ENCODE measurements around the gene ZBTB32.

The ZBTB32 gene

GRCh38 chr19:35731353-35731752 is 27.0 kb downstream of the ZBTB32 start:
- Histone ChIP-seq H3K9me3 (ENCODE audit: control insufficient read depth, insufficient read depth, low read length) (no peaks in the 10 kb centered on the region), H3K27me3 (ENCODE audit: control insufficient read depth, insufficient read depth, low read length) (no peaks in the 10 kb centered on the region), H3K4me1 (ENCODE audit: control insufficient read depth, insufficient read depth, low read length) (no peaks in the 10 kb centered on the region), H3K27ac (ENCODE audit: low read depth, low read length) (no peak overlapping the region), H3K9ac (ENCODE audit: low read depth, low read length) (no peak overlapping the region), H3K36me3 (ENCODE audit: control insufficient read depth, insufficient read depth, low read length) (peaks cover 94% of the 10 kb centered on the region), H3K4me3 (ENCODE audit: low read depth, low read length) (no peak overlapping the region)

- Histone ChIP-seq H3K4me1 (ENCODE audit: control insufficient read depth, insufficient read depth, low read length) (no peaks in the 10 kb centered on the region), H3K27me3 (ENCODE audit: control insufficient read depth, insufficient read depth, low read length) (no peaks in the 10 kb centered on the region), H3K36me3 (ENCODE audit: control insufficient read depth, insufficient read depth, low read length) (peaks cover 96% of the 10 kb centered on the region), H3K27ac (ENCODE audit: low read depth, low read length) (no peak overlapping the region), H3K9me3 (ENCODE audit: control insufficient read depth, insufficient read depth, low read length) (no peaks in the 10 kb centered on the region), H3K9ac (ENCODE audit: low read depth, low read length) (no peak overlapping the region), H3K4me3 (ENCODE audit: low read depth, low read length) (no peak overlapping the region)
Observed at GRCh38 chr19:35731779-35732405, 27.5 kb downstream of the ZBTB32 start.

DNA sequence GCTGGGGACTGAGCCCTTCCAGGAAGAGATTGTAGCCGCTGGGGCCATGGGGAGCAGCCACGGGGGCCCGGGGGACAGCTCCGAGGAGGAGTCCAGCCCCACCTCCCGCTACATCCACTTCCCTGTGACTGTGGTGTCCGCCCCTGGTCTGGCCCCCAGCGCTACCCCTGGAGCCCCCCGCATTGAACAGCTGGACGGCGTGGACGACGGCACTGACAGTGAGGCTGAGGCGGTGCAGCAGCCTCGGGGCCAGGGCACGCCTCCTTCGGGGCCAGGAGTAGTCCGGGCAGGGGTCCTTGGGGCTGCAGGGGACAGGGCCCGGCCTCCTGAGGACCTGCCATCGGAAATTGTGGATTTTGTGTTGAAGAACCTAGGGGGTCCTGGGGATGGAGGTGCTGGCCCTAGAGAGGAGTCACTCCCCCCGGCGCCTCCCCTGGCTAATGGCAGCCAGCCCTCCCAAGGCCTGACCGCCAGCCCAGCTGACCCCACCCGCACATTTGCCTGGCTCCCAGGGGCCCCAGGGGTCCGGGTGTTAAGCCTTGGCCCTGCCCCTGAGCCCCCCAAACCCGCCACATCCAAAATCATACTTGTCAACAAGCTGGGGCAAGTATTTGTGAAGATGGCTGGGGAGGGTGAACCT is 28.3 kb downstream of the ZBTB32 start:
- H3K27me3 ChIP-seq (ENCODE audit: control insufficient read depth, insufficient read depth, low read length): no peaks in the 10 kb centered on the region
- no peak overlapping the region for H3K27ac ChIP-seq (ENCODE audit: low read depth, low read length)
- H3K4me3 ChIP-seq (ENCODE audit: low read depth, low read length): no peak overlapping the region
- H3K36me3 ChIP-seq (ENCODE audit: control insufficient read depth, insufficient read depth, low read length): peaks cover 96% of the 10 kb centered on the region
- H3K9ac ChIP-seq (ENCODE audit: low read depth, low read length): no peak overlapping the region
- H3K9me3 ChIP-seq (ENCODE audit: control insufficient read depth, insufficient read depth, low read length): no peaks in the 10 kb centered on the region
- no peaks in the 10 kb centered on the region for H3K4me1 ChIP-seq (ENCODE audit: control insufficient read depth, insufficient read depth, low read length)

DNA sequence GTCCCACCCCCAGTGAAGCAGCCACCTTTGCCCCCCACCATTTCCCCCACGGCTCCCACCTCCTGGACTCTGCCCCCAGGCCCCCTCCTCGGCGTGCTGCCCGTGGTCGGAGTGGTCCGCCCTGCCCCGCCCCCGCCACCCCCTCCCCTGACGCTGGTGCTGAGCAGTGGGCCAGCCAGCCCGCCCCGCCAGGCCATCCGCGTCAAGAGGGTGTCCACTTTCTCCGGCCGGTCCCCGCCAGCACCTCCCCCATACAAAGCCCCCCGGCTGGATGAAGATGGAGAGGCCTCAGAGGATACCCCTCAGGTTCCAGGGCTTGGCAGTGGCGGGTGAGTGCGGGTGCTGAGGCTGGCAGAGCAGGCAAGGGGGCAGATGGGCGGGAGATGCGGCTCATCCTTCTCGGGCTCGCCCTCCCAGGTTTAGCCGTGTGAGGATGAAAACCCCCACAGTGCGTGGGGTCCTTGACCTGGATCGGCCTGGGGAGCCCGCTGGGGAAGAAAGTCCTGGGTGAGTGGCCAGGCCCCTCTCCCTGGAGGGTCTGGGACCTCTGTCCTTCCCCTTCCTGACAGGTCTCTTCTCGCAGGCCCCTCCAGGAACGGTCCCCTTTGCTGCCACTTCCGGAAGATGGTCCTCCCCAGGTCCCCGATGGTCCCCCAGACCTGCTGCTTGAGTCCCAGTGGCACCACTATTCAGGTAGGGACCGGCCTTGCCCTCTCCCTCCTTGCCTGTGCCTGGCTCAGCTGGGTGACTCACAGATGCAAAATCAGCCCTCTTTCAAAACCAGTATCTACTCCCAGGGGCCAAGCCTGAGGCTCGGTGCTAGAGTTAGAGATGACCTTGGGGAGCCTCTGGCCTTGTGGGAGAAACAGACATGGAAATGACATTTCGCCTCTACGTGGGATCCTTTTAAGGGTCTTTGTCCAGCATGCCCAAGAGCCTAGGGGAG is 29.1 kb downstream of the ZBTB32 start:
- H3K36me3 ChIP-seq (ENCODE audit: control insufficient read depth, insufficient read depth, low read length): peaks cover 96% of the 10 kb centered on the region
- no peaks in the 10 kb centered on the region for H3K4me1 ChIP-seq (ENCODE audit: control insufficient read depth, insufficient read depth, low read length)
- H3K27ac ChIP-seq (ENCODE audit: low read depth, low read length): no peak overlapping the region
- H3K4me3 ChIP-seq (ENCODE audit: low read depth, low read length): no peak overlapping the region
- H3K27me3 ChIP-seq (ENCODE audit: control insufficient read depth, insufficient read depth, low read length): no peaks in the 10 kb centered on the region
- no peaks in the 10 kb centered on the region for H3K9me3 ChIP-seq (ENCODE audit: control insufficient read depth, insufficient read depth, low read length)
- no peak overlapping the region for H3K9ac ChIP-seq (ENCODE audit: low read depth, low read length)

GRCh38 chr19:35734273-35734672 is 29.9 kb downstream of the ZBTB32 start:
- H3K36me3 ChIP-seq (ENCODE audit: control insufficient read depth, insufficient read depth, low read length): peaks cover 96% of the 10 kb centered on the region

DNA sequence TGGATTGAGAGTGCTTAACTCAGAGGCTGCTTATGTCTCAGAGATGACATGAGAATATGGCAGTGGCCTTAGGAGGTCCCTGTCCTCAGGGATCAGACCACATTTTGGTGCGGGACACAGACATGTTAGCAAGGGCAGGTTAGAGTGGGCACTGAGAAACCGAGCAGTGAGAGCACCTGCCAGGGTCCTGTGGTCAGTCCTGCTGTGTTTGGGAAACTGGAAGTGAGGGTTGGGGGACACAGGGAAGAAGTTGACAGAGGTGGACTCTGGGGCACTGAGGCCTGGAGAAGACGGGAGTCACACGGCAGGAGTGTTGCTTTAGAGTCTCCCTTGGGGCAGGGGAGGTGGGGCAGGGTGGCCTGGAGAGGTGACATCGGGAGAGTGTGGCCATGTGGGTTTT is 30.5 kb downstream of the ZBTB32 start:
- no peak overlapping the region for H3K27ac ChIP-seq (ENCODE audit: low read depth, low read length)
- H3K4me3 ChIP-seq (ENCODE audit: low read depth, low read length): no peak overlapping the region
- H3K27me3 ChIP-seq (ENCODE audit: control insufficient read depth, insufficient read depth, low read length): no peaks in the 10 kb centered on the region
- H3K36me3 ChIP-seq (ENCODE audit: control insufficient read depth, insufficient read depth, low read length): peaks cover 90% of the 10 kb centered on the region
- no peak overlapping the region for H3K9ac ChIP-seq (ENCODE audit: low read depth, low read length)
- H3K4me1 ChIP-seq (ENCODE audit: control insufficient read depth, insufficient read depth, low read length): no peaks in the 10 kb centered on the region
- H3K9me3 ChIP-seq (ENCODE audit: control insufficient read depth, insufficient read depth, low read length): no peaks in the 10 kb centered on the region

More at GRCh38 chr19:35734273-35734672, 29.9 kb downstream of the ZBTB32 start:
- Histone ChIP-seq H3K4me1 (ENCODE audit: control insufficient read depth, insufficient read depth, low read length) (no peaks in the 10 kb centered on the region), H3K27me3 (ENCODE audit: control insufficient read depth, insufficient read depth, low read length) (no peaks in the 10 kb centered on the region), H3K27ac (ENCODE audit: low read depth, low read length) (no peak overlapping the region), H3K4me3 (ENCODE audit: low read depth, low read length) (no peak overlapping the region), H3K9ac (ENCODE audit: low read depth, low read length) (no peak overlapping the region), H3K9me3 (ENCODE audit: control insufficient read depth, insufficient read depth, low read length) (no peaks in the 10 kb centered on the region)

DNA sequence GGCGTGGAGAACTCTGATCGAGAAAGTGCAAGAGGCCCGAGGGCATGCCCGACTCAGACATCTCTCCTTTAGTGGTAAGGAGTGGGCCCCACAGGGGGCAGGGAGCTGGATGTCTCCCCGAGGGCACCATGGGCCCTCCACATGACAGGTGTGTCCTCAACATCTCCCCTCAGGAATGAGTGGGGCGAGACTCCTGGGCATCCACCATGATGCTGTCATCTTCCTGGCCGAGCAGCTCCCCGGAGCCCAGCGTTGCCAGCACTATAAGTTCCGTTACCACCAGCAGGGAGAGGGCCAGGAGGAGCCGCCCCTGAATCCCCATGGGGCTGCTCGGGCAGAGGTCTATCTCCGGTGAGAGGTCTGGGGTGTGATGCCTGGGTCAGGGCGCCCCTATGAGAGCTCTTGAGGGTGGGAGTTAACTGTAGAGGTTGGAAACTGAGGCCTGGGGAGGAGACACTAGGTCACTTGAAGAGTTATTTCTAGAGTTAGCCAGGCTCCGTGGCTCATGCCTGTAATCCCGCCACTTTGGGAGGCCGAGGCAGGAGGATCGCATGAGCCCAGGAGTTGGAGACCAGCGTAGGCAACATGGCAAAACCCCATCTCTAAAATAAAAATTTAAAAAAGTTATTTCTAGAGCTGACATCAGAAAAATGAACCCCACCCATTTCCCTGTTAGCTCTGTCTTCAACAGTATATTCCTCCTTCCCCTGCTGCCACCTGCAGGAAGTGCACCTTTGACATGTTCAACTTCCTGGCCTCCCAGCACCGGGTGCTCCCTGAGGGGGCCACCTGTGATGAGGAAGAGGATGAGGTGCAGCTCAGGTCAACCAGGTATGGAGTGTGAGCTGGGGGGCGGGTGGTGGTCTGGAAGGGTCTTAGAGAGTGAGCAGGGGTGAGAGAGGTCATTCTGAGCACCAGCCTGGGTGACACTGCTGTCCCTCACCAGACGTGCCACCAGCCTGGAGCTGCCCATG is 32.8 kb downstream of the ZBTB32 start:
- H3K27ac ChIP-seq (ENCODE audit: low read depth, low read length): no peak overlapping the region
- no peaks in the 10 kb centered on the region for H3K9me3 ChIP-seq (ENCODE audit: control insufficient read depth, insufficient read depth, low read length)
- H3K27me3 ChIP-seq (ENCODE audit: control insufficient read depth, insufficient read depth, low read length): no peaks in the 10 kb centered on the region
- H3K4me3 ChIP-seq (ENCODE audit: low read depth, low read length): no peak overlapping the region
- no peaks in the 10 kb centered on the region for H3K4me1 ChIP-seq (ENCODE audit: control insufficient read depth, insufficient read depth, low read length)
- no peak overlapping the region for H3K9ac ChIP-seq (ENCODE audit: low read depth, low read length)
- peaks cover 67% of the 10 kb centered on the region for H3K36me3 ChIP-seq (ENCODE audit: control insufficient read depth, insufficient read depth, low read length)

DNA sequence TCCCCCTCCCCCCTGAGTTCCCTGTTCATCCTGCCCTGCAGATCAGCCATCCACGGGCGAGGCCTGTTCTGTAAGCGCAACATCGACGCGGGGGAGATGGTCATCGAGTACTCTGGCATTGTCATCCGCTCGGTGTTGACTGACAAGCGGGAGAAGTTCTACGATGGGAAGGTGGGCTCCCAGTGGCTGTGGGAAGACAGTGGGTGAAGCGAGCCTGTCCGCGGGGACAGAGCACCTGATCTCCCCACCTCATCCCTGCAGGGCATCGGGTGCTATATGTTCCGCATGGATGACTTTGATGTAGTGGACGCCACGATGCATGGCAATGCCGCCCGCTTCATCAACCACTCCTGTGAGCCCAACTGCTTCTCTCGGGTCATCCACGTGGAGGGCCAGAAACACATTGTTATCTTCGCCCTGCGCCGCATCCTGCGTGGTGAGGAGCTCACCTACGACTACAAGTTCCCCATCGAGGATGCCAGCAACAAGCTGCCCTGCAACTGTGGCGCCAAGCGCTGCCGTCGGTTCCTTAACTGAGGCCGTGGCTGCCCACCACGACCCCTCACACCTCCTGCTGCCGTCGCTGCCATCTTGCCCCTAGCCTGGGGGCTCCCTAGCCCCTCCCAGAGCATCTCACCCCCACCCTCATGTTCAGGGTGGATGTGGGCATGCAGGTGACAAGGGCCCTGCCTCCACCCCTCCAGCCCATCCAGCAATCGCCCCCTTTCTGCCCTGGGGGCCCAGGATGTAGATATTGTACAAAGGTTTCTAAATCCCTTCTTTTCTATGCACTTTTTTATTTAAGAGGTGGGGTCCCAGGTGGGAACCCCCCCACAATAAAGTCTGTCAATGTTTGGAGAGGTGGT is 33.9 kb downstream of the ZBTB32 start:
- Histone ChIP-seq H3K4me3 (ENCODE audit: low read depth, low read length) (no peak overlapping the region), H3K36me3 (ENCODE audit: control insufficient read depth, insufficient read depth, low read length) (peaks cover 59% of the 10 kb centered on the region), H3K27ac (ENCODE audit: low read depth, low read length) (no peak overlapping the region), H3K27me3 (ENCODE audit: control insufficient read depth, insufficient read depth, low read length) (no peaks in the 10 kb centered on the region), H3K4me1 (ENCODE audit: control insufficient read depth, insufficient read depth, low read length) (no peaks in the 10 kb centered on the region), H3K9me3 (ENCODE audit: control insufficient read depth, insufficient read depth, low read length) (no peaks in the 10 kb centered on the region), H3K9ac (ENCODE audit: low read depth, low read length) (no peak overlapping the region)

- Histone ChIP-seq H3K4me1 (ENCODE audit: control insufficient read depth, insufficient read depth, low read length) (no peaks in the 10 kb centered on the region), H3K9me3 (ENCODE audit: control insufficient read depth, insufficient read depth, low read length) (no peaks in the 10 kb centered on the region), H3K9ac (ENCODE audit: low read depth, low read length) (no peak overlapping the region), H3K27ac (ENCODE audit: low read depth, low read length) (no peak overlapping the region), H3K4me3 (ENCODE audit: low read depth, low read length) (no peak overlapping the region), H3K27me3 (ENCODE audit: control insufficient read depth, insufficient read depth, low read length) (no peaks in the 10 kb centered on the region), H3K36me3 (ENCODE audit: control insufficient read depth, insufficient read depth, low read length) (peaks cover 53% of the 10 kb centered on the region)
Observed at GRCh38 chr19:35738887-35739229, 34.5 kb downstream of the ZBTB32 start.

All from HUES48 (cell line).